GM19455 (cell line): Measurements from ENCODE around the gene KLHL2.

Source experiments
- ATAC-seq: cut with Tn5 transposase; IDR thresholded peaks from one replicate; pipeline ENCODE4 v1.9.1; 2021; ENCODE audit not compliant: unreplicated experiment

The KLHL2 gene

GRCh38 chr4:165286619-165287340 lies 79.4 kb downstream of the KLHL2 start:
- peak; percentile 81 for ATAC-seq

GRCh38 chr4:165288226-165288625 lies 80.9 kb downstream of the KLHL2 start:
- ATAC-seq = no peak

DNA sequence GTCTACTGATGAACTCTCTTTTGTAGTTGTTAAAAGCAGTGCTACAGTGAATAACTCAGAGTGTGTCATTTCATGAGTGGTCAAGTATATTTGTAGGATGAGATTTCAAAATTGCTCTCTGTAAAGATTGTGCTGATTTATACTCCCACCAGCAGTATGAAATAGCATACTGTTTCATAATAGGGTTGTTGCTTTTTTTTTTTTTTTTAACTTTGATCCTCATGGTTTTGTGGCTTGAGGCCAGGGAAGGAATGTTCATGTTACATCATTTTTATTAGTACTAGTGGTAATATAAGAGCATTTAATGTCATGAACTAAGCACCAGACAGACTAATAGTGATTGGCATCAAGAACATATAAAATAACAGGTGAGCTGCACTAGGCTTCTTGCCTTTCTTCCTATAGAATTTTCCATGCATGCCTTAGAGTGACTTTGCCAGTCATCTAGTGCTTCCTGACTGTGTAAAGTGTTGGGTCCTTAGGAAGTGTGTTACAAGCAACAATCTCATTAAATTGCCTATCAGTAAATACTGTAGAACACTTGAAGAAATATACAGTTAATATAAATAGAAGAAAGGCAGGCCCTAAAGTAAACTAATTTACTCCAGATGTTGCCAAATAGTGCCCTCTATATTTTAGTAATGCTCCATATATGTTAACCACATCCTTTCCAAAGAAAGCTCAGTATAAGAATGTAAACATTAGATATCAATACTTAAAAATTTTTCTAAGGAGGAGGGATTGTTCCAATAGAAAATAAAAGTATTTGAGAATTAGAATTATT lies 81.5 kb downstream of the KLHL2 start:
- no peak for ATAC-seq

- no peak for ATAC-seq
Observed at GRCh38 chr4:165289423-165289785, 82.0 kb downstream of the KLHL2 start.

DNA sequence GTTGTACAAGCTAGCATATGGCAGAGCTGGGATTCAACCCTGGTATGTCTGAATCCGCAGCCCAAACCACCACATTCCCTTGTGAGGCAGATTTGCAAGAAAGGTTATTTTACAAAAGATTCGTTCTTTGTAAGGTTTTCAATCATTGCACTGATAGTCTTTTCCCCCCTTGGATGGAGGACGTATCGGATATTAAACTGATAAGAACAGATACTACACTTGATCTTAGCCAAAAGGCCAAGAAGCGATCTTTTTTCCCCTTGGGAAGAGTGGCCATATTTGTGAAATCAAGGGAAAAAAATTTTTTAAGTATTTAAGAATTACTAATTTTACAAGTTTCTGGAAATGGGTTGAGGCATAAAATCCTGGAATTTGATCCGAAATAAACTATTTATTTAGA lies 85.7 kb downstream of the KLHL2 start:
- ATAC-seq = no peak

GRCh38 chr4:165293927-165294649 lies 86.7 kb downstream of the KLHL2 start:
- ATAC-seq = no peak

GRCh38 chr4:165294907-165295306 lies 87.5 kb downstream of the KLHL2 start:
- ATAC-seq = peak; percentile 87

- ATAC-seq = no peak
Observed at GRCh38 chr4:165297626-165298025, 90.3 kb downstream of the KLHL2 start.

- ATAC-seq = no peak
Observed at GRCh38 chr4:165299399-165300060, 92.2 kb downstream of the KLHL2 start.

DNA sequence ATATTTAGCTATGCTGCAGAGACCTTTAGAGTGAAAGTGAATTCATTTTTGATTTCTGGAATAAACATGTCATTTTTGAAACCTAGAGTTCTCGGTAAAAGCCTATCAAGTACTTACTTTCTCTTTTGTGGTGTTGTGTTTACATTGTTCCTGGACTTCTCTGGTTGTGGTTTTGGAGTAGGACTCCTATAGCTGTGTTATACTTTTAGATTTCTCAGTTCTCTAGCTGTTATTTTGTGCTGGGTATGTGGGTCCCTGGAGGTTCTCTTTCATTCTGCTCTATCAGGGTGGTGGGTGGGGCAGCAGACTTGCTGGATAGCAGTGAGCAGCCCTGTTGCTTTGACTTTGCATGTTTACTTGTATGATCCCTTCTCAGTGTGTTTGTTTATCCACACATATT lies 94.5 kb downstream of the KLHL2 start:
- ATAC-seq = peak; percentile 78

DNA sequence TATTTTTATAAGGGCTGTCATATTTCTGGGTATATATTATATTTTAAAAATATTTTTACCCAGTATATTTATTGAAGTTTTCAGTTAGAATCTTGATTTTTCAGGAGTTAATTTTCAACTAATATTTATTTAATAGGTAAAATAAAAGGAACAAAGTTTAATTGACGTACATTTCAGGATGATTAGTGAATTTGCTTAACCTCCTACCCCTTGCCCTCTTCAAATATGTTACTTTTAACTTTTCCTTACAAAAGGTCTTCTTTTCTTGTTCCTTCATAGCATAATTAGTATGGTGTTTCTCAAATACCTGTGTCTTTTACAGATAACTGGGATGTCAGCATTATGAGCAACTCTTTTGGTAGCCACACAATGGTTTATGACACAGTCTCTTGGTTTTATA lies 95.3 kb downstream of the KLHL2 start:
- ATAC-seq = no peak

GRCh38 chr4:165308166-165308565 lies 100.8 kb downstream of the KLHL2 start:
- ATAC-seq = no peak

DNA sequence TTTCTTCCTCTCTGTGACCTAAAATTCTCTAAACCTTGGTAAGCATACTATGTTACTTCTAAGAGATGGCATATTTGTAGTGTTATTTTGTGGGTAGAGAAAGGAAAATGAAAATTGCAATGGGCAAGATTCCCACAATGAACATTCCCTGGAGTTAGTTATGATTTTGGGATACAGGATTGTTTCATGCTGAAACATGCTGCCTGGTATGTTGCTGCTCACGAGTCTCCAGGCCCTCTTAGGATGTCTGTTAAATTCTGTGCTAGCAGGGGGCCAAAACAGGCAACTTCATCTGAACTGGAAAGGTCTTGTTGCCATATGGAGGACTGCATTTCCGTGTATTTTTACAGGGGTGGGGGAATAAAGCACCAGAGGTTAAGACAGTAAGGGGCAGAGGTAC lies 101.2 kb downstream of the KLHL2 start:
- no peak for ATAC-seq

DNA sequence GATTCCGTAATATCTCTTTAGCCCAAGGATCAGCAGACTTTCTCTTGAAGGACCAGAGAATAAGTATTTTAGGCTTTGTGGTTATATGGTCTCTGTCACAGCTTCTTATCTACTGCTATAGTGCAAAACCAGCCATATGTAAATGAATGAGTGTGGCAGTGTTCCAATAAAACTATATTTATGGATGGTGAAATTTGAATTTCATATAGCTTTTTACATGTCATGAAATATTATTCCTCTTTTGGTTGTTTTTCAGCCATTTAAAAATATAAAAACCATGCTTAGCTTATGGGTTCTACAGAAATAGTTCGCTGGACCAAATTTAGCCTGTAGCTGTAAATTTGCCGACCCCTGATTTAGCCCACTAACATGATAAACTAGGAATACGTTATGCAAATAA lies 102.1 kb downstream of the KLHL2 start:
- no peak for ATAC-seq

DNA sequence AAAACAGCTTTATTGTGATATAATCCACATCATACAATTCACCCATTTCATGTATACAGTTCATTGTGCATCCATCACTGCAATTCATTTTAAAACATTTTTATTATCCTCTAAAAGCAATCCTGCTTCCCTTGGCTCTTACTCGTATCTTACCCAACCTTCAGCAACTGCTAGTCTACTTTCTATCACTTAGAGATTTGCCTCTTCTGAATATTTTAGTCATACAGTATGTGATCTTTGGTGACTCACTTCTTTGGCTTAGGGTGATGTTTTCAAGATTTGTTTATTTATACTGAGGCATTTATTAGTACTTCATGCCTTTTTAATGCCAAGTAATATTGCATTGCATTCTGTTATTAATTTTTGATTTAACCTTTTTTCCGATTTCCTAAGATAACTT lies 105.1 kb downstream of the KLHL2 start:
- no peak for ATAC-seq

DNA sequence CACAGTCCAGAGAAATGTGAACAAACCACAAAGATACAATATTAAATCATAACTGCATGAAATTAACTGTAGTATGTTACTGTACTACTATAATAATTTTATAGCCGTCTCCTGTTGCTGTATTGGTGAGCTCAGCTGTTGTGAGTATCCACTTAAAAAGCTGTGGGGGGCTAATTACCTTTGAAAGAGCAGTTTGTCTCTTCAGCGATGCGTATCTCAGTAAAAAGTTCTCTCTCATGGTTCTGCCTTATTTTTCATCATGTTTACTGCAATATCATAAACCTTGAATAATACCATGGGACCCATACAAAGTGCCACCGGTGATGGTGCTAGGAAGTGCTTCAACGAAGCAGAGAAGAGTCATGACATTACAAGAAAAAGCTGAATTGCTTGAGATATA lies 111.7 kb downstream of the KLHL2 start:
- ATAC-seq = no peak

GRCh38 chr4:165319509-165319908 lies 112.1 kb downstream of the KLHL2 start:
- no peak for ATAC-seq

DNA sequence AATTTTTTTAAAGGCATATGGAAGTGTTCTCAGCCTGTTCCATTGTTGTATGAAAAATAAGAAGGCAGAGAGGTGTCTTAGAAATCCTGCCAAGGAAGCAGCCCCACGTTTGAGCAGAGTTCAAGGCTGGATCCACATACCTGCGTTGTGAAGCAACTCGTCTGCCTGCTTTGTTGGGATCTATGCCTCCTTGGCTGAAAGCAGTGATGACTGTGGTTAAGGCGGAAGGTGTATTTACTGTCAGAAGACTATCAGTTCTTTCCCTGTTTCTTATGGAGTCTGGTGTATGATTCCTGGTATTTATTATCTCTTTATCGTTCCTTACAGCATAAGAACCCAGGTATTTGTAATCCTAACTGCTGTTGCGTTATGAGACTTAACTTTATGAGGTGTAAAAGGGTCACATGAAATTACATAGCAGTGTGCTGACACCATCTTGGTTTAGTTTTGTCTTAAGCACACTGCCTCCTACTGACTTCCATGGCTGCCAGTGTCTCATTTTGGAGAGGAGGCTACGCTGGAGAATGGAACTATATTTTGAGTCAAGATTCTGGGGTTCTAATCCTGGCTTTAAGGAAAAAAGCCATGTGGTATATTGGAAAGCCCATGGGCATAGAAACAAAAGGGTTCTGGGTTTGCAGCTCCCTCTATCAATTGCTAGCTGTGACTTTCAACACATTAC lies 117.0 kb downstream of the KLHL2 start:
- ATAC-seq = no peak

DNA sequence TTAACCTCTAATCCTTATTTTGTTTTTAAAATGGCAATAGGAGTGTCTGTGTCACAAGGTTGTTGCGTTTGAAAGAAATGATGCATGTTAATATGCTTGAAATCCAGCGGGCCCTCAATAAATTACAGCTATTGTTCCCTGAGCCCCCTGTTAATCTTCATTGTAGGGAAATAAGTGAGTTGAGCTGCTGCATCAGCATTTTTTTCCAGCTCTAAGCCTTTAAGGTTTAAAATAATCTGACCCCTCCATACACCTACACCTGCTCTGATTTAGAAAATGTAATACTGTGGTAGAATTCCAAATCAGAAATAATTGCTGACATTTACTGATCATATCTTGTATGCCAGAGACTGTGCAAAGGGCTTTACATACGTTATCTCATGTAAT lies 117.5 kb downstream of the KLHL2 start:
- ATAC-seq = no peak

GRCh38 chr4:165325732-165326512 lies 118.6 kb downstream of the KLHL2 start:
- no peak for ATAC-seq
